GM19452 (cell line): ENCODE measurements around the gene CDH19.

Experiments used
- ATAC-seq: cut with Tn5 transposase; IDR thresholded peaks from one replicate; pipeline ENCODE4 v1.9.1; 2021; ENCODE audit not compliant: unreplicated experiment

Gene CDH19

GRCh38 chr18:66603941-66604627 lies at the start of gene CDH19:
Gene CDH19, minus strand, starts transcription at chr18:66604090. Its CDS starts 31,886 bp downstream, at chr18:66572204.
- ATAC-seq: no peak

DNA sequence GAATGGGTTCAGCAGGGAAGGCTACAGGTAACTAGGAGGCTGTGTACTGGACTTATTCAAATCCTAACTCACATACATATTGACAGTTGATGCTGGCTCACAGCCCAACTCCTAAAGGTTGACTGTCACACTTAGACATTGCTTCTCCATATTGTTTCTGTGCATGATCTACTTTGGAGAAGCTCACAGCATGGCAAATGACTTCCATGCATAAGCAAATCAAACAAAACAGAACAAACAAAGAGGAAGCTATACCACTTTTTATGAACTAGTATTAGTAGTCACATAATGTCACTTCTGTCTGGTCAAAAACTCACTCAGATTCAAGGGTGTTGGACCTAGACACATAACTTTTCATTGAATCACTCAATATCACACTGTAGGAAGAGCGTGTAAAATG lies 43.8 kb upstream of the CDH19 start:
- no peak for ATAC-seq

GRCh38 chr18:66646609-66647008 lies 42.7 kb upstream of the CDH19 start:
- no peak for ATAC-seq

DNA sequence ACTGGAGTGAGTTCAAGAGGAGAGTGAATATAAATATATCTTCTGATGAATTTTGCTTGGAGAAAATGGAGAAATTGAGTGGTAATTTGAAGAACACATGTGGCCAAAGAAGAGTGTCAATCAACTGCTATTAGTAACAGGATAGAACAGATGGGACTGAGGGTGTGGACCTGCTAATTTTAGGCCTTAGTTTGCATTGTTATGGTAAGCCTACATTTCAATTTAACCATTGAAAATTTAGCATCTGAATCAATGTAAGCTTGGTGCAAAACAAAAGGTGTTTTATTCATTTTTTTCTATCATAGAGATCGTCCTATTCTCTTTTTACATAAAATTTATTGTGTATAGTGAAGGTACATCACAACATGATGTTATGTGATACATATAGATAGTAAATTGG lies 42.1 kb upstream of the CDH19 start:
- no peak for ATAC-seq

DNA sequence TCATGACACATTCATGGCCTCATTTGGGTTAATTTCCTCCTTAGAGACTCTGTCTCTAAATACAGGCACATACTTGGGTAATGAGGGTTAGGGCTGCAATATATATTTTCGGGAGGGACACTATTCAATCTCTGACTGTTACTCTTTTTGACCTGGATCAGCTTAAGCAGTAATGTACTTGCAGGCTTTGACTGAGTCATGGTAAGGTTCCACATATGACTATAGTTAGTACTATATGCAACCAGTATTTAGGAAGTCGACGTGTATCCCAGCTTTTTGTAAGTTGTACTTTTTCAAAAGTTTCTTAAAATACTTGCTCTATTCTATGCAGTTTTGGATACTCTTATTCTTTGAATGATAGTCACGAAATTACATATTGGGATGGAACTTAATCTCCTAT lies 37.2 kb upstream of the CDH19 start:
- no peak for ATAC-seq

DNA sequence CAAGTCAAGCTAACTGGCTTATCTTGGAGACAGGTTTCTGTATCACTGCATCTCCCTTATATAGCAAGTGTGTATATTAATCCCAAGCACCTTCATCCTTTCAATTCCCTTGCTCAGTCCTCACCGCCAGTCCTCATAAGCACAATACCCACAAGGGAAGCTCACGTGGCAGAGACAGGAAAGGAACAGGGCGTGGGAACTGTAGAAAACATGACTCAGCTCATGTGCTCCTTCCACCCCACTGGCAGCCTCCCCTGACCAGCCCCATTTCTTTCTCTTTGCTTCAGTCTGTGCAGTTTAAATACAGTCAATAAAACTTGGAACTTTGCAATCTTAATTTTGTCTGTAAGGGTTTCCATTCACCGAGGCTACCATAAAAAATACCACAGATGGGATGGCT lies 36.5 kb upstream of the CDH19 start:
- no peak for ATAC-seq

- ATAC-seq: no peak
These were observed 35.2 kb upstream of the CDH19 start for GRCh38 chr18:66638856-66639629.

- ATAC-seq: no peak
These were observed 31.5 kb upstream of the CDH19 start for GRCh38 chr18:66635342-66635741.

DNA sequence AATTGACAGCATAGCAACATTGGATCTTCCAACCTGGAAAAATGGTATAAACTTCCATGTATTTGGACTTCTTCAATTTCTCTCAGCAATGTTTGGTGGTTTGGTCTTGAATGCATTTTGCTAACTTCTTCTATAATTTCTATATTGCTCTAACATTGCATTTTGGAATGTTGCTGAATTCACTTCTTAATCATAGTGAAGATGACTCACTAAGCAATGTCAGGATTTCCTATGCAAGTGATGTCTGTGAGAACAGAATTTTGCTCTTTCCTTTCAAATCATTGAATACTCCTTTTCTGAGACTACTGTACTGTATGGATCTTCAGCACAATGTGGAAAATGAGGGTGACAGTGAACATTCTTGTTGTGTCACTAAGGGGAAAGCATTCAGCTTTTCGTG lies 28.9 kb upstream of the CDH19 start:
- ATAC-seq: no peak

DNA sequence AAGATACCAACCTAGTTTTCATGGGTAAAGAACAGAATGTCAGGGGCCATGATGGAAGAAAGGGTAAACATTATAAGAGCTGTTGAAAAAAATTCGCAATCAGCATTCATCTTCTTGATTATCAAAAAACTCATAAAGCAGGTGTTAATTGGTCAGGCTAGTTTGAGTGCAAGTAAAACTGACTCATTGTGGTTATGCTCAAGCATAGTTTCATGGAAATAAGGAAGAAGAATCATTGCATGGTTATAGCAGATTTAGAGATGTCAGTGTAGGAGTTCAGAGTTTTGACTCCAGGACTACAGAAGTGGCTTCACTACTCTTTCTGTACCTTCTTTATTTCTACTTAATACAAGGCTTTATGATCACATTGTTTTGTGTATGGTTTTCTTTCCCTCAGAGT lies 26.9 kb upstream of the CDH19 start:
- no peak for ATAC-seq

DNA sequence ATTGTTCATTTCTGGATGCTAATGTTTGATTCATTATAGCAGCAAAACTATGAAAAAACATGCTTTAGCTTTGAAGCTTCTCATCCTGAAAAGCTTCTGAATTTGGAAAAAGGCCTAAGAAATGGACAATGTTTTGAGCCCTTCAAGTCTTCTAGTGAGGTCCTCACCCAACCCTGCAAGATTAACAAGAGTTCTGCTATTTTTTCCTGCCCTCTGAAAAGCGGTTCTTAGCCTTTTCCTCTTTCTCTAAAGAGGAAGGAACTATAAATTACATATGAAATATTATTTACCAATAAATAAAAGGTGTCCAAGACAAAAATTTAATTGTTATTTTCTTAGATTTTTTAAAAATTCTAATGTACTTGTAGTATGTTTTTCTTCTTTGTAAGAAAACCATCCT lies 19.9 kb upstream of the CDH19 start:
- ATAC-seq: no peak

DNA sequence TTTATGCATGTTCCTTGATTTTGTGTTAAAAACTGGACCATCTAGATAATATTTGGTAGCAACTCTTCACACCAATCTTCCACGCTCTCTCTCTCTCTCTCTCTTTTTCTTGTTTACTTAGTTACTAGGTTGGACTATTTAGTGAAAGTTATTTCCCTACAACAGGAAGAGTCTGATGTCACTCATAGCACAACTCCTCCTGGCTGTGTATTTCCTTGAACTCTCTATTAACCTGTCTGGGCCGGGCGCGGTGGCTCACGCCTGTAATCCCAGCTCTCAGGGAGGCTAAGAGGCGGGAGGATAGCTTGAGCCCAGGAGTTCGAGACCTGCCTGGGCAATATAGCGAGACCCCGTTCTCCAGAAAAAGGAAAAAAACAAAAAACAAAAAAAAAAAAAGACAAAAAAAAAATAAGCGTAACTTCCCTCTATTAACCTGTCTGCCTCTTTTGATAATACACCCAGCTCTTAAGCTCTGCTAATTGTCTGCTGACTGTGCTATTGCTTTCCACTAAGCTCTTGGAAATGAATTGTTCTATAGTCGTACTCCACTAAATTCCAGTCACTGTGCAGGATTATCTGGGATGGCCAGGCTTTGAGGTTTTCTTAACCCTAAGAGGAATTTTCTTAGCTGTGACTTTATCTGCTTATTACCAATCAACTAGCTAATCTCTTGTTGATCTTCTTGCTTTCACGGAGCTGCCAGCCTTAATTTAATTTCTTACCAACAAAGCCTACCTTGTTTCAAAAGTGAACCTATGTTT lies 18.1 kb upstream of the CDH19 start:
- ATAC-seq: no peak

DNA sequence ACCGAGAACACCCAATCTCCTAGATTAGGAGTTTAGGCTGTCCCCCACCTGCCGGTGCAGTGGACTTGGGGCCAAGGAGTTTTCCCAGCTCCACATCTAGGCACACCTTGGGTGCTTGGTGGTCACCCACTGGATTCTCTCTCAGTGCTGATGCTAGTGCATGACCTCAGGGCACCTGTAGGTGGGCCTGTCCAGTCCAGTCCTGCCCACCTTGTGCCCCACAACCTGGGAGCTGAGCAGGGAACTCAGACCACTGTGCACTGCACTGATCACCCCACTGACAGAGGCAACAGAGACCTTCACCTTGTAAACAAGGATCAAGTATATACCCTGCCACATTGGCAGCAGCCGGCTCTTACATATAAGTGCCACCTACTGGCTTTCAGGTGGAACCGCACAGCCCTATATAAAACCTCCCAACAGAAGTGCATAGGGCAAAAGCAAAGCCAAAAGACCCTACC lies 12.7 kb upstream of the CDH19 start:
- ATAC-seq: no peak

DNA sequence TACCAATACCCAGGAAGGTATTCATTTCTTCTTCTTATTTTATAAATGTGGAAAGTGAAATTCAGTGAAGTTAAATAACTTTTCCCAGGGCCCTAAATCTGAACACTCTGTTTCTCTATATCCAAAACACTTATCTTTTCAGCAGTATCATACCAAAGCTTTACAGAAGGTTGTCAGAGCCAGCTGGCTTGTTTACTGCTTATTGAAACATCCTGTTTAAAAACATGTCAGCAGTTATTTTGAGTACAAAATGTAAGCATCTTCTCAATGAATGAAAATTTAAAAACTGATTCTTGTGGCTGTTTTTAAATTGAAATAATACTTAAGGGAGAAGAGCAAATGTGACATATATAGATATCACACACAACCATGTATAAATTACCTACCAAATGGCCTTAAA lies 11.3 kb upstream of the CDH19 start:
- no peak for ATAC-seq

- ATAC-seq: no peak
These were observed 3.7 kb upstream of the CDH19 start for GRCh38 chr18:66607632-66608031.

DNA sequence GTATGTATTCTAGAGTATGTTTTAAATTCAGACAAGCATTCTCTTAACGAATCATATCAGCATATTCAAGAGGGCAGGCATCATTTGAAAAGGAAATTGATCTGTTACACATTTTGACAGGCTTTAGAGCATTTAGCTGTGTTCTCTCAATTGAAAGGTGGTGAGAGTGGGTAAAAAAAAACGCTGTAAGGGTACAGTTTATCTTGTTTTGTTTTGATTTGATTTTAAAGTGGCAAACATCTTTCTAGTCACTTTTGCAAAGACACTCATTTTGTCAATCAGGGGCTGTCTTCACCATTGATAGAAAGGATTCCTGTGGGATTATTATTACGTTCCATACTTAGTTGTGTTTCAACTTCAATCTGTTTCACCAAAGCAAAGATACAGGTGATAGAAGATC lies 2.2 kb downstream of the CDH19 start:
- ATAC-seq: no peak

DNA sequence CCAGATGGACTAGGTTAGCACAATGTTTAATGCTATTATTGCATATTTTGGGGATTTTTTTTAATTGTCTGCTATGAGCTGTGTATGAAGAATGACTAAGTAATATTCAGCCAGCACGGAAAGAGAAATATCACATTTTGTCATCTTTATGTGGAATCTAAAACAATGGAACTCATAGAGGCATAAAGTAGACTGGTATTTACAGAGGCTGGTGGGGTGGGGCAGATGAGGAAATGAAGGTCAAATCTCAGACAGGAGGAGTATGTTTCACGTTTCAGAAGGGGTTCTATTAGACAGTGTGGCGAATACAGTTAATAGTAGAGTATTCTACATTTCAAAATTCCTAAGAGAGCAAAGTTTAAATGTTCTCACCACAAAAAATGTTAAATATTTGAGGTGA lies 4.7 kb downstream of the CDH19 start:
- no peak for ATAC-seq

DNA sequence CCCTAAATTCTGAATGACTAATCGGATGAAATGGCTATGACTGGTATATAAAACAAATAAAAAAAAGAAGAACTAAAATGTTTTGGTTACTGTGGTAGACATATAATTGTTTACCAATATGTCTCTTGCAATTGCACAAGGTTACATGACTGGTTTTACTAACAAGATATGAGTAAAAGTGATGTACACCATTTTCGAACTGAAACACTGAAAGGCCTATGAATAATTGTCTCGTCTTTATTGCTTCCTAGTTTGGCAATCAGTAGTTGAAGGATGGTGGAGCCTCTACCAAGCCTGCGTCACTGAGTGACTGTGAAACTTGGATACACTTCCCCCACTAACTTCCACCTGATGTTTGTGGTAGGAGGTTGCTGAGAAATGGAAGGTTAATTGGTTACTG lies 16.5 kb downstream of the CDH19 start:
- no peak for ATAC-seq

DNA sequence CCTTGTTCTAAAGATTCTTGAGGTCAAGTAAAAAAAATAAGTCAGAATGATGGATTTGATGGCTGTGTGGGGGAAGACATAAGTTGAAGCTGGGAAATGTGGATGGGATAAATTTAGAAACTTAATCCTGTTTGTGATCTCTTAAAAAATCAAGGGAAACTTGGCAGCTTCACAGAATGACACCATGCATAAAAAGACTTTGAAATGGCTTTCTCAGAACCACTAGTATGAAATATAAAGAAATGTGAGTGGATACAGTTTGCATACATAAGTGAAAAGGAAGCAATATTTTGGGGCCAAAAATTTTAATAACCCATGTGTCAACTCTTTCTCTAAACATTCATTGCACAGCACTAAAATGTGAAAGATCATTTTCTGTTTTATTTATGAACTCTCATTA lies 21.7 kb downstream of the CDH19 start:
- no peak for ATAC-seq

DNA sequence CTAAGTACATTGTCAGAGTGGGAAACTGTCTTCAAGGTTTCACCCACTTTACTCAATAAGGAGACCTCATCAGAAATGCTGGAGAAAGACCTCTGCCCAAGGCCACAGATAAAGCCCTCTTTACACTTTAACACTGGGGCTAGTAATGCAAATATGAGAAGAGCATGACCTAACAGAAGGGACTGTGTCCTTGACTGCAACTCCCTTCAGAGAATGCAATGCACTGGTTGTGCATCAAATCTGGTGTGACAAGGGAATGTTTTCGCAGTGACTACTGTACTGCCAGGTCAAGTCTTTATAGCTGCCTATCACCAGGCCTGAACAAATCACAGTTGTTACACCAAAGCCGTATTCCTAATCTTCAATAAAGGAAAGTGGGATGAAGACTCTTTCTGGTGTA lies 28.6 kb downstream of the CDH19 start:
- ATAC-seq: no peak

- no peak for ATAC-seq
These were observed 32.0 kb downstream of the CDH19 start for GRCh38 chr18:66571845-66572244.

- ATAC-seq: no peak
These were observed 37.3 kb downstream of the CDH19 start for GRCh38 chr18:66566616-66567015.
